GM12864 (cell line): ENCODE data around the gene EPAS1.

Experiments
- DNase-seq: peaks from one replicate; pipeline ENCODE4 v3.0.0-alpha.2; 2011; ENCODE audit warnings: low read depth
- H3K4me3 ChIP-seq: 2 replicates; pipeline ENCODE4 v1.5.1; 2011; ENCODE audit warnings: mild to moderate bottlenecking, low read depth, low read length, control low read depth
- CTCF ChIP-seq: IDR thresholded peaks from 2 replicates; pipeline ENCODE4 v1.5.1; 2011; ENCODE audit warnings: low read depth, mild to moderate bottlenecking, moderate library complexity, low read length, control low read depth, inconsistent platforms; ENCODE audit errors: missing control alignments

The EPAS1 gene

GRCh38 chr2:46431481-46432235 is 134.5 kb downstream of the EPAS1 start:
- no peak overlapping the region for H3K4me3 ChIP-seq
- no peak for TF ChIP-seq CTCF
- DNase-seq = no peak

GRCh38 chr2:46434851-46435273 is 137.7 kb downstream of the EPAS1 start:
- no peak overlapping the region for H3K4me3 ChIP-seq
- TF ChIP-seq CTCF = no peak
- DNase-seq = no peak

DNA sequence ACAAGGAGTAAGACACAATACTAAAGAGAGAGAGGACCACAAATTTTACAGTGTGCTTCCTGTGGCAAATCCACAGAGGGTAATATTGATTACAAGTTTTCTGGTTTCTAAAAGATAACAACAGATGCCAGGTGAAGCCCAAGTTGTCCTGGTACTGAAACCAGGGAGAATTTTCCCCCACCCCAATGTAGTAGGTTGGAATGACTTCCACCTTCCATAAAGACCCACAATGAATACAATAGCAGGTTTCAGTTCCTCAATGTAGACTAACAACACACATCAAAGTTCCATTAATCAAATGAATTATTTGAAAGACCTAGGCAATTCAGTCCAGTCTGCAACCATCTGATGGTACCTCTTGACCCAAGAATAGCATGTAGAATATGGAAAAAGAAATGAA is 138.1 kb downstream of the EPAS1 start:
- no peak for DNase-seq
- no peak overlapping the region for H3K4me3 ChIP-seq
- no peak for TF ChIP-seq CTCF

- H3K4me3 ChIP-seq = no peak overlapping the region
- no peak for TF ChIP-seq CTCF
- no peak for DNase-seq
These were observed 138.7 kb downstream of the EPAS1 start for GRCh38 chr2:46435796-46436360.
